GM19023 (cell line): Measurements from ENCODE around the gene LRRIQ4.
A peak's percentile ranks its signal among the peaks of the same experiment; 100 is the strongest.

ENCODE experiments used
- ATAC-seq: cut with Tn5 transposase; IDR thresholded peaks from one replicate; pipeline ENCODE4 v1.9.1; 2021; ENCODE audit warnings: mild to moderate bottlenecking, moderate library complexity; ENCODE audit not compliant: unreplicated experiment

Gene LRRIQ4

GRCh38 chr3:169812332-169813235 lies at the start of gene LRRIQ4, which contains the start of gene LRRC34:
TSS of gene LRRIQ4 (plus strand) at chr3:169812870. CDS start at chr3:169821922, 9,052 bp downstream.
TSS of gene LRRC34 (minus strand) at chr3:169812904. CDS start at chr3:169812548, 356 bp downstream.
- ATAC-seq, result peak; percentile 68

- ATAC-seq, result peak; percentile 48
Observed at GRCh38 chr3:169764312-169764881, 48.3 kb upstream of the LRRIQ4 start.

DNA sequence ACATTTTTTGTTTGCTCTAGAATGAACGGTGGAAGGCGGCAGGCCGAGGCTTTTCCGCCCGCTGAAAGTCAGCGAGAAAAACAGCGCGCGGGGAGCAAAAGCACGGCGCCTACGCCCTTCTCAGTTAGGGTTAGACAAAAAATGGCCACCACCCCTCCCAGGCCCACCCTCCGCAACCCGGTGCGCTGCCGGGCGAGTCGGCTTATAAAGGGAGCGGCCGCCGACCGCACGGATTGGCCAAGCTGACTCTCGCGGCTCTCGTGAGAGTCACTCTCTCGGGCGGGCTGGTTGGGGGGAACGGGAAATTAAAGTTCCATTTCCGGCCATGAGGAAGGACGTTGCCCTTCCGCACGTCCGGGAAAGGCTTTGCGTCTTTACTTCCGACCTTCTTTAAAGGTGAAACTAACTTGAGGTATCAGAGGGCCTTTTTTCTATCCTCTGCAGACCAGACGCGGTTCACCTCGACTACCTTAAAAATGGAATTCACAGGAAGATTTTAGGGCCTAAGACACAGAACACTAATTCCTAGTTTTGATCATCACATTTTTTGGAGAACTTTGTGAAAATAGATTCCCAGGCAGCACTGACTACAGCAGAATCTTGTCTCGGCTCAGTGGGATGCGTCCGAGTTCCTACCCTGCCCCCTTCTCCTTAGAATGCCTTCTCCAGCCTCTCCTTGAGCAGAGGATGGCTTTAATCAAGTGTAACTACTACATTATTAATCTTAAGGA lies 47.6 kb upstream of the LRRIQ4 start, which contains the start of gene TERC:
TERC (minus strand) TSS at position 179 of the 731 bp plus-strand sequence.
- ATAC-seq, result peak; percentile 76

- peak; percentile 14 for ATAC-seq
Observed at GRCh38 chr3:169769287-169770181, 43.1 kb upstream of the LRRIQ4 start, which contains the start of gene ACTRT3. TSS of gene ACTRT3 (minus strand) at chr3:169769561. CDS start at chr3:169769520, 41 bp downstream.

DNA sequence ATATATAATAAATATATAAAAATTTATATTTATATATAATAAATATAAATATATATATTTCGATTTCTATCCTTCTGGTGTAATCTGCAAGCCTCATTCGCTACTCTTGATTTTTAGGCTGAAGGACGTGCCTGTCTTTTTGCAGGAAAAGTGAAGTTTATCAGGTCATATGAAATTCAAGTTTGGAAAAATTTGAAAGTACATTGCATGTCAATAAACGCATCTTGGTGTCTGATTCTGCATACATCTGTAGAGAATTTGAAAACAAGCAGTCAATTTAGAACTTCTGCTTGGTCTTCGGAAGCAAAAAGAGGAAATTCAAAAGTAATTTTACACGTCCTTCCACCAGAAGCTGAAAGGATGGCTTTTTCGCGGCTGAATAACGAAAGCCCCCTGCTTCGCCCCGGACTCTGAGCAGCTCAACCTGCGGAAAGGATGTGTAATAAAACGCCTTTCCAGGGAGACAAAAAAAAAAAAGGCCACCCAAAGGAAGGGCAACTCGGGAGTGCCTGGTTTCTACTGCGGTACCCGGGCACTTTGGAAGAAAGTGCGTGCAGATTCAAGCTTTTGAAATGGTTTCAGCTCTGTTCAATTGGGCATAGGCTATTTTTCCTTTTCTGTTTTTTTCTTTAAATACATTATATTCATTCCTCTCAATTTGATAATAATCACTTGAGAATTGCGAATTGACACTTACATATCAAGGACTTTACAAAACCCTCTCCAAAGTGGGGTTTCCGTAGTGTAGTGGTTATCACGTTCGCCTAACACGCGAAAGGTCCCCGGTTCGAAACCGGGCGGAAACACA lies 41.0 kb upstream of the LRRIQ4 start:
- no peak for ATAC-seq

DNA sequence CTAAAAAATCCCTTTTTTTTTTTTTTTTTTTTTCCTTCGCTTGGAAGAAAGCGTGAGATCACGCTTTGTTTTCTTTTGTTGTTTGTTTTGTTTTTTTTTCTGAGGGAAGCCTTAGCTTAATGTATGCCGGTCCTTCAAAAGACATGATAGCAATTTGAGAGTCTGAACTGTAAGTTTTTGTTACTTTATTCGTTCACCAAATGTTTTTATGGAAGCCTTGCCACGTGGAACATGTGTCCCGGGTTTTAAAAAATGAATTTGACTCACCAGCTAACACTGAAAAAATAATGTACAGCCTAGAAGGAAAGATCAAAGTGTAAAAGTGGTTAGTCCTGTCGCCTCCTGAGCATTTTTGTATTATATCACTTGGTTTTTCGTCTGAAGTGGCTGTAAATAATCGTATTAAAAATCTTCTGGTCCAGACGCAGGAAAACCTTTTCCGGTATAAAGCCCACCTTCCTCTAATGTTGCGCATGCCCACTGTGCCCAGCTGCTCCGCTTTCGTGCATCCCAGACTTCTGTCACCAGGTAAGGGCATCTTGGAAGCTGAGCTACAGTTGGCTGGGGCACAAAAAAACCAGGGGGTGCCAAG lies 40.3 kb upstream of the LRRIQ4 start:
- ATAC-seq, result peak; percentile 21

GRCh38 chr3:169772897-169773816 lies 39.5 kb upstream of the LRRIQ4 start, which contains the start of gene MYNN:
TSS of gene MYNN (plus strand) at chr3:169773396. CDS start at chr3:169774296, 900 bp downstream.
- peak; percentile 87 for ATAC-seq

DNA sequence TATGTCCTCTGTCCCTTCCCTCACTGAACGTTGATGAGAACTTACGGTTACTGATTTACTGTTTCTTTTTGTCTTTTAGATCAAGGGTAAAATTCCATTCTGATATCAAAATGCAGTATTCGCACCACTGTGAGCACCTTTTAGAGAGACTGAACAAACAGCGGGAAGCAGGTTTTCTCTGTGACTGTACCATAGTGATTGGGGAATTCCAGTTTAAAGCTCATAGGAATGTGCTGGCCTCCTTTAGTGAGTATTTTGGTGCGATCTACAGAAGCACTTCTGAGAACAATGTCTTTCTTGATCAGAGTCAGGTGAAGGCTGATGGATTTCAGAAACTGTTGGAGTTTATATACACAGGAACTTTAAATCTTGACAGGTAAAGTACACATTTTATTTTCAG lies 38.5 kb upstream of the LRRIQ4 start:
- ATAC-seq, result no peak

DNA sequence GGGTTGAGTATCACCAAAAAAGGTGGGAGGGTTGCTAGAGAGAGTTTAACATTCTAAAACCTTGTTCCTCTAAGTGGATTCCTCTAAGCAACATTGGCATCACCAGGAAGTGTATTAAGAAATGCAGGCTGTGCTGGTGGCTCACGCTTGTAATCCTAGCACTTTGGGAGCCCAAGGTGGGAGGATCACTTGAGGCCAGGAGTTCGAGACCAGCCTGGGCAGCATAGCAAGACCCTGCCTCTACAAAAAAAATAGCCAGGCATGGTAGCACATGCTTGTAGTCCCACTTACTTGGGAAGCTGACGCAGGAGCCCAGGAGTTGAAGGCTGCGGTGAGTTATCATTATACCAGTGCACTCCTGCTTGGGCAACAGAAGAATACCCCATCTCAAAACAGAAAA lies 34.8 kb upstream of the LRRIQ4 start:
- no peak for ATAC-seq

GRCh38 chr3:169780742-169781141 lies 31.9 kb upstream of the LRRIQ4 start:
- no peak for ATAC-seq

DNA sequence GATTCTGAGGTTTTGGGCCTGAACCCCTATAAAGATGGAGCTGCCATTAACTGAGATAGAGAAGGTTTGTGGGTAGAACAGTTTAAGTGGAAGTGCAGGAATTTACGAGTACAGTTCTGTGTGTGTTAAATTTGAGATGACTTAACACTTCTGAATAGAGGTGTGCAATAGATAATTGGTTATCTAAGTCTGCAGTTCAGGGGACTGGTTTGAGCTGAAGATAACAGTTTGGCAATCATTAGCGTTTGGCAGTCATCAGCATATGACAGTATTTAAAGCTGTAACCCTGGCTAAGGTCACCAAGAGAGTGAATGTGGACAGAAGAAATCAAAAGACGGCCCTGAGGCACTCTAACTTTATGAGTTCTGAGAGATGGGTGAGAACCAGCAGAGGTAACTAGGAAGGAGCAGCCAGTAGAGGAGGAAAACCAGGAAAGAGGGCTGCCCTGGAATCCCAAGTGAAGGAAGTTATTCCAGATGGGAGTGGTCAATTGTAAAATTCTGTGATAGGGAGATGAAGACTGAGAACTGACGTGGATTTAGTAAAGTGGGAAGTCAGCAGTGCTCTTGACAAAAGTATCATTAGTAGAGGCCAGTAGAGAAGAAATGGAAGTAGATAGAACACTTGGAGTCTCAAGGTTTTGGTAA lies 31.3 kb upstream of the LRRIQ4 start:
- no peak for ATAC-seq

DNA sequence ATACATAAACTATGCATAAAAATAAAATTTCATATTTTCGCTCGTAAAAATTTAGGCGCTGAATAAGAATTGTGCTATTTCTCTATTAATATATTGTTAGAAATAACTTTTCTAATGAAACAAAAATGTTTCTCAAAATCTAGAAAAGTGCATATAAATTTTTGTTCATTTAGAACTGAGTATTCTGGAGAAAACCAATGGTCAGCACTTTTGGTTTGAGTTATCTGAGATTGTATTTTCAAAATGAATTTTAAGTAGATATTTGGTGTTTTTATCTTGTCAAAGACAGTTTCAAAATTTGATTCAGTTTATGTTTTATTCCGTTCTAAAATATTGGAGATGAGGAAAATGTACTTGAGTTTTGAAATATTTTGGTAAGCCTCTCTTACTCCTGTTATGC lies 25.6 kb upstream of the LRRIQ4 start:
- ATAC-seq, result no peak

GRCh38 chr3:169787791-169788190 lies 24.9 kb upstream of the LRRIQ4 start:
- no peak for ATAC-seq

- ATAC-seq, result no peak
Observed at GRCh38 chr3:169790219-169790618, 22.5 kb upstream of the LRRIQ4 start.

GRCh38 chr3:169790687-169791429 lies 21.8 kb upstream of the LRRIQ4 start:
- ATAC-seq, result no peak

GRCh38 chr3:169792359-169792758 lies 20.3 kb upstream of the LRRIQ4 start:
- ATAC-seq, result no peak

DNA sequence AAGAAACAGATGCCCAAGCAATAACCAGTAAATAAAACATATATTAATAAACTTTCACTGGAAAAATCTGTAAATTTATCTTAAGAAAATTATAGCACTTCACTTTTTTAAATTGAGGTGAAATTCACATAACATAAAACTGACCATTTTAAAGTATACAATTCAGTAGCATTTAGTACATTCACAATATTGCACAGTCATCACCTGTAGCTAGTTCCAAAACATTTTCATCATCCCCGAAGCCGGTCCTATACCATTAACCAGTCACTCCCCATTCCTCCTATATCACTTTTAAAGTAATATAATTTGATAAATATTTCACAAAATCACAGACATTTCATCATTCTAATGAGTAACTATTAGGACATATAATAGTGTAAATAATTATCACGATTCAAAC lies 8.0 kb upstream of the LRRIQ4 start:
- no peak for ATAC-seq
